Measurements from ENCODE around the gene WNT5B.

WNT5B gene

DNA sequence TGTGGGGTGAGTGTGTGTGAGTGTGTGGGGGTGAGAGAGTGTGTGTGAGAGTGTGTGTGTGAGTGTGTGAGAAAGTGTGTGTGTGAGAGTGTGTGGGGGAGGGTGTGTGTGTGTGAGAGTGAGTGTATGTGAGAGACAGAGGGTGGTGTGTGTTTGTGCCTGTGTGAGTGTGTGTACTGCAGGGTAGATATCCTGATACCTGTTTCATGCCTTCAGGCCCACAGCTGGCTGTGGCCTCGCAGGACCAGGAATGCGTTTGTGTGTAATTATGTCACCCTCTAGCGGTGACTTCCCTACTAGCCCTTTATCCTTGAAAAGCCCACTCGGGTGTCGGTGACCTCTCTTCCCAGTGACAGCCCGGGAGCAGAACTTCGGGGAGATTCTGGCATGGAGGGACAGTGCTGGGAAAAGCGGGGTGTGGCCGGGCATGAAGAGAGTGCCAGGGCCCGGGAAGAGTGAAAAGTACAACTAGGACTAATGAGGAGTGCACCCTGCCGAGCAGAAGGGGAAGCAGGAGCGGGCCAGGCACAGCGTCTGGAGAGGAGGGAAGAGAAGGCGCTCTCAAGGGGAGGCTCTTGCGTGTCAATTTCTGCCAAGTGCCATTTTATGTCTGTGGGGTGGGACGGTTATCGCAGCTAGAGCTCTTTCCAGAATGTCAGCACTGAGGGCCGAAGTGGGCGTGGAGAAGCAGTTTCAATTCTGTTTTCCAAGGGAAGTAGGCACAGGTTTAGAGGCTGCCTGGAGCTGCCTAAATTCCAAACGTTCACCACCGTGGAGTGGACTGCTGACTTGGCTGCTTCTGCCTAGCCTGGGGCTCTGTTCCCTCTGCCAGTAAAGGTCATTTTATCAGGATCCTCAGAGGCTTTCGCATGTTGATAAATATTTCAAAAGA lies 23.7 kb upstream of the WNT5B start:
- no peak overlapping the region for H3K27ac ChIP-seq (ENCODE audit: low read depth, low read length, poor library complexity, severe bottlenecking)
- H2AFZ ChIP-seq (ENCODE audit: low read length): no peak overlapping the region
- H3K4me1 ChIP-seq (ENCODE audit: insufficient read depth, low read length, severe bottlenecking): peaks cover 25% of the 10 kb centered on the region
- H3K79me2 ChIP-seq (ENCODE audit: insufficient read depth, low read length): no peaks in the 10 kb centered on the region
- no peaks in the 10 kb centered on the region; the same call in 1 of the 2 replicates for H3K27me3 ChIP-seq (ENCODE audit: insufficient read depth, low read length)
- no peaks in the 10 kb centered on the region for H3K36me3 ChIP-seq (ENCODE audit: insufficient read depth, low read length)
- H3K9ac ChIP-seq (ENCODE audit: low read length): no peak overlapping the region
- H4K20me1 ChIP-seq (ENCODE audit: insufficient read depth, low read length): no peaks in the 10 kb centered on the region
- TF ChIP-seq, protein P1, sequence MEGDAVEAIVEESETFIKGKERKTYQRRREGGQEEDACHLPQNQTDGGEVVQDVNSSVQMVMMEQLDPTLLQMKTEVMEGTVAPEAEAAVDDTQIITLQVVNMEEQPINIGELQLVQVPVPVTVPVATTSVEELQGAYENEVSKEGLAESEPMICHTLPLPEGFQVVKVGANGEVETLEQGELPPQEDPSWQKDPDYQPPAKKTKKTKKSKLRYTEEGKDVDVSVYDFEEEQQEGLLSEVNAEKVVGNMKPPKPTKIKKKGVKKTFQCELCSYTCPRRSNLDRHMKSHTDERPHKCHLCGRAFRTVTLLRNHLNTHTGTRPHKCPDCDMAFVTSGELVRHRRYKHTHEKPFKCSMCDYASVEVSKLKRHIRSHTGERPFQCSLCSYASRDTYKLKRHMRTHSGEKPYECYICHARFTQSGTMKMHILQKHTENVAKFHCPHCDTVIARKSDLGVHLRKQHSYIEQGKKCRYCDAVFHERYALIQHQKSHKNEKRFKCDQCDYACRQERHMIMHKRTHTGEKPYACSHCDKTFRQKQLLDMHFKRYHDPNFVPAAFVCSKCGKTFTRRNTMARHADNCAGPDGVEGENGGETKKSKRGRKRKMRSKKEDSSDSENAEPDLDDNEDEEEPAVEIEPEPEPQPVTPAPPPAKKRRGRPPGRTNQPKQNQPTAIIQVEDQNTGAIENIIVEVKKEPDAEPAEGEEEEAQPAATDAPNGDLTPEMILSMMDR (IDR thresholded peaks at IDR 0.05; ENCODE audit: low read length): peak; percentile 96
- TF ChIP-seq EZH2 (IDR thresholded peaks at IDR 0.05; ENCODE audit: borderline replicate concordance, low read length): no peak
- no peaks in the 10 kb centered on the region for H3K9me2 ChIP-seq (ENCODE audit: low read depth, low read length)
- H3K4me2 ChIP-seq (ENCODE audit: low read length): peak overlapping the region; percentile 72
- H3K4me3 ChIP-seq (ENCODE audit: low read depth, low read length, poor library complexity, severe bottlenecking): peak overlapping the region; percentile 40
- no peaks in the 10 kb centered on the region for H3K9me3 ChIP-seq (ENCODE audit: low read length)
- no peaks in the 10 kb centered on the region for H3F3A ChIP-seq (ENCODE audit: insufficient read depth, low read length)

DNA sequence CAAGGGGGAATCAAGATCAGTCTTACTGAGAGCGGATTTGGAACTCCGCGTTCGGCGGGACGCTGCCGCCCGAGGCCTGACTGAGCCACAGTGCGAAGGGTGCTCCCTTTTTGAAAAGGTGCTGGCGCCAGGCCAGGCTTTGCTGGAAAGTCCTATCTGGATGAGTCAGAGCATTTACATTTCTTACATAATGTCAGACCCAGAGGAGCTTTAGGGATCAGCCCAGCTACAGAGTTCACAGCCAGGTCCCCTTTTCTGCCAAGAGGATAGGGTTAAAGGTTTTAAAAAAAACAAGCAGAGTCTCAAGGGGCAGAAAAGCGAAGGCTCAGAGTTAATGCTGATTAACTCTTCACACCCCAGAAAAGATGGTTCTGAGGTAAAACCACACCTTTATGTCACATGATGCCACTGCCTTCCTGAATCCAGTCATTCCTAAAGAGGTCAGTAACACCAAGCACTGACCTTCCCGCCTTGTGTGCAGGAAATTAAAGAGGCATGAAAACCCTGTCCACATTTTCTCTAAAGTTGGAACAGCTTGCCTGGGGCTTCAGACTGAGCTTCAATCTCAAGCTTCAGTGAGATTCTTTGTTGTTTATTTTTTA lies 22.9 kb upstream of the WNT5B start:
- Histone ChIP-seq H3K36me3 (ENCODE audit: insufficient read depth, low read length) (no peaks in the 10 kb centered on the region), H2AFZ (ENCODE audit: low read length) (no peak overlapping the region), H3K79me2 (ENCODE audit: insufficient read depth, low read length) (no peaks in the 10 kb centered on the region), H3K4me1 (ENCODE audit: insufficient read depth, low read length, severe bottlenecking) (peaks cover 24% of the 10 kb centered on the region), H3K9me3 (ENCODE audit: low read length) (no peaks in the 10 kb centered on the region), H4K20me1 (ENCODE audit: insufficient read depth, low read length) (no peaks in the 10 kb centered on the region), H3K27me3 (ENCODE audit: insufficient read depth, low read length) (no peaks in the 10 kb centered on the region; the same call in 1 of the 2 replicates), H3K9me2 (ENCODE audit: low read depth, low read length) (no peaks in the 10 kb centered on the region), H3K27ac (ENCODE audit: low read depth, low read length, poor library complexity, severe bottlenecking) (no peak overlapping the region), H3K4me2 (ENCODE audit: low read length) (peak overlapping the region; percentile 72), H3F3A (ENCODE audit: insufficient read depth, low read length) (no peaks in the 10 kb centered on the region), H3K9ac (ENCODE audit: low read length) (no peak overlapping the region), H3K4me3 (ENCODE audit: low read depth, low read length, poor library complexity, severe bottlenecking) (no peak overlapping the region)
- TF ChIP-seq, protein P1 (IDR thresholded peaks at IDR 0.05; ENCODE audit: low read length): no peak
- no peak for TF ChIP-seq EZH2 (IDR thresholded peaks at IDR 0.05; ENCODE audit: borderline replicate concordance, low read length)

DNA sequence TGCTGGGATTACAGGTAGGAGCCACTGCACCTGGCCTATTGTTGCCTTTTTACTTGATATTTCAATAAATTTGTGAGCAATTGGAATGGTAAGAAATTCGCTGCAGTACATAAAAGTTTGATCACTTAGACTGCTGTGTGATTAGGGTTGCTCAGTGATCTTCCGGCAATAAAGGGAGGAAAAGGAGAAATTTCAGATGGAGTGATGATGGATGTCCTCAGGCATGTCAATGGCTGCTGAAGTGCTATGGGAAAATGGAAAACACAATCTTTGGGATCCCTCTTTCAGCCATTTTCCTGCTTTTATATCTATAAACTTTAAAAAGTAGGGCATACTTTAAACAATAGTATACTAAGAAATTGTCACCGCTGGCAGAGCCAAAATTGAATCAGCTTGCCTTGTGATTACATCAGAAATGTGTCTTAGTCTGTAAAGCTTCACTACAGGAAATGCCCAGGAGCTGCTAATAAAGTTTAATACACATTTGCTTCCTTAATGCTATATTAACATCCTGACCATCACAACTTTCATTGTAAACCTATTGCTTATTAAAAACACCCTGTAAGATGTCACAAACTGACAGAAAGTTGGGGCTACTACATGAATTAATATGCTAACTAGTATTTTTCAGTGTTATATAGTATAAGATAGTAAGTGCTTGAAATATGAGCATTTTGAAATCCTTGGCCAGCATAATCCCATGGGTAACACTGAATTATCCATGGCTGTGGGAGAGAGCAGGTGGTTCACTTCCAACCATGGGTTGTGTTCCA lies 20.9 kb upstream of the WNT5B start:
- no peak overlapping the region for H3K4me3 ChIP-seq (ENCODE audit: low read depth, low read length, poor library complexity, severe bottlenecking)
- H3K9ac ChIP-seq (ENCODE audit: low read length): no peak overlapping the region
- H3F3A ChIP-seq (ENCODE audit: insufficient read depth, low read length): no peaks in the 10 kb centered on the region
- TF ChIP-seq, protein P1 (IDR thresholded peaks at IDR 0.05; ENCODE audit: low read length): no peak
- TF ChIP-seq EZH2 (IDR thresholded peaks at IDR 0.05; ENCODE audit: borderline replicate concordance, low read length): no peak
- no peaks in the 10 kb centered on the region for H4K20me1 ChIP-seq (ENCODE audit: insufficient read depth, low read length)
- no peaks in the 10 kb centered on the region for H3K36me3 ChIP-seq (ENCODE audit: insufficient read depth, low read length)
- H2AFZ ChIP-seq (ENCODE audit: low read length): no peak overlapping the region
- H3K27me3 ChIP-seq (ENCODE audit: insufficient read depth, low read length): no peaks in the 10 kb centered on the region; the same call in 1 of the 2 replicates
- H3K4me2 ChIP-seq (ENCODE audit: low read length): no peak overlapping the region
- H3K9me3 ChIP-seq (ENCODE audit: low read length): no peaks in the 10 kb centered on the region
- peaks cover 9% of the 10 kb centered on the region for H3K4me1 ChIP-seq (ENCODE audit: insufficient read depth, low read length, severe bottlenecking)
- H3K9me2 ChIP-seq (ENCODE audit: low read depth, low read length): no peaks in the 10 kb centered on the region
- no peak overlapping the region for H3K27ac ChIP-seq (ENCODE audit: low read depth, low read length, poor library complexity, severe bottlenecking)
- no peaks in the 10 kb centered on the region for H3K79me2 ChIP-seq (ENCODE audit: insufficient read depth, low read length)
